SK-N-MC (cell line): ENCODE results near the gene TFF2.

ENCODE experiments used
- EZH2 ChIP-seq: fragments of 200-600 bp; sonication (generic); IDR thresholded peaks from one replicate; pipeline ENCODE4 v1.6.1; 2017; ENCODE audit warnings: antibody characterized with exemption
- FOXP2 ChIP-seq: optimal IDR thresholded peaks from 2 replicates; pipeline ENCODE3; 2011; ENCODE audit warnings: mild to moderate bottlenecking, moderate library complexity; ENCODE audit not compliant: insufficient read depth; ENCODE audit errors: extremely low read length, control extremely low read depth
- POLR2AphosphoS5 ChIP-seq: IDR thresholded peaks from 2 replicates; pipeline ENCODE4 v1.6.1; 2012; ENCODE audit warnings: mild to moderate bottlenecking, low read depth, low read length, borderline replicate concordance

DNA sequence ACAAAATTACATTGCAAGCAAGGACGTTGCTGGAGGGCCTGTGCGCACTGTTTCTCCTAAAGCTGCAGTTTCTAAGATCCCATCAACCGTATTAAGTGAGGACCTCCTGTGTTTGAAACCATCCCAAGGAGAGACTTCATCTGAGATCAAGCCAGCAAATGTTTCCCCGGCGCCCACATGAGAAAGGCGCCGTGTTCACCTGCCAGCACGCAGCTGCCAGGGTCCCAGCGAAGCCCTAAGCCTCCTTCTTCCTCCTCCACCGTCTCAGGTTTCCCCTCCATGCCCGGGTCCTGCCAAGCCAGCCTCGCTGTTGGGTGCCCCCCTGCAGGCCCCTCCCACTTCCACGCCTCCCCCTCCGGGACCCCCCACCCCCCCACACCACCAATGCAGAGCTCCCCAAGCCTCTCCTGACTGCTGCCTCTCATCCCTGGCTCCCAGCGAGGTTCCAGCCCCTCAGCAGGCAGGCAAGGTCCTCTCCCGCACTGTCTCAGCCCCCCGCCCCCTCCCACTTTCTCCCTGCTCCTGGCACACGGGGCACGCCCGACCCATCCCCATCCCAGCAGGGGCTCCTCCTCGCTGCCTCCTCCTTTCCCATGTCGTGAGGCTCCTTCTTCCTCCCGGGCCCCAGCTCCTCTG, 24.2 kb upstream of the TFF2 start:
- TF ChIP-seq EZH2, result no peak
- no peak for TF ChIP-seq FOXP2
- TF ChIP-seq POLR2AphosphoS5, result no peak
